HL-60 (cell line): ENCODE results near the gene PDE6H.
A peak's percentile ranks its signal among the peaks of the same experiment; 100 is the strongest.

Experiments used
- DNase-seq, 2 experiments: peaks; one replicate each; pipeline ENCODE4 v3.0.0-alpha.2; 2010 to 2020; ENCODE audit warnings: low read depth in 1 of 2, low spot score in 1 of 2
- H3K27ac ChIP-seq: fragments of 250-450 bp; sonication (Bioruptor Pico); replicated peaks from 2 replicates; pipeline ENCODE4 v1.5.1; 2020; ENCODE audit warnings: mild to moderate bottlenecking, moderate library complexity
- H3K27me3 ChIP-seq: fragments of 250-450 bp; sonication (Bioruptor Pico); 2 replicates; pipeline ENCODE4 v1.5.1; 2021; ENCODE audit warnings: mild to moderate bottlenecking, moderate library complexity; ENCODE audit not compliant: insufficient read depth, poor library complexity, severe bottlenecking
- H3K4me3 ChIP-seq: replicated peaks from 2 replicates; pipeline ENCODE4 v1.5.1; 2011; ENCODE audit warnings: mild to moderate bottlenecking, control low read depth, low read length; ENCODE audit not compliant: insufficient read depth
- GABPA ChIP-seq: IDR thresholded peaks from 2 replicates; pipeline ENCODE4 v1.6.1; 2012; ENCODE audit warnings: low read depth
- POLR2AphosphoS5 ChIP-seq: IDR thresholded peaks from 2 replicates; pipeline ENCODE4 v1.6.1; 2012; ENCODE audit warnings: low read depth
- SPI1 ChIP-seq: IDR thresholded peaks from 2 replicates; pipeline ENCODE4 v1.6.1; 2012; ENCODE audit warnings: low read depth, mild to moderate bottlenecking, borderline replicate concordance
- TF ChIP-seq, protein P1 (sequence below): IDR thresholded peaks from 2 replicates; pipeline ENCODE4 v1.6.1; 2012; ENCODE audit warnings: low read depth; ENCODE audit not compliant: insufficient replicate concordance
- TF ChIP-seq, protein P2 (sequence below): IDR thresholded peaks from one replicate; pipeline ENCODE4 v1.5.1; 2011; ENCODE audit warnings: low read length, control low read depth, inconsistent platforms; ENCODE audit not compliant: insufficient read depth

PDE6H gene

DNA sequence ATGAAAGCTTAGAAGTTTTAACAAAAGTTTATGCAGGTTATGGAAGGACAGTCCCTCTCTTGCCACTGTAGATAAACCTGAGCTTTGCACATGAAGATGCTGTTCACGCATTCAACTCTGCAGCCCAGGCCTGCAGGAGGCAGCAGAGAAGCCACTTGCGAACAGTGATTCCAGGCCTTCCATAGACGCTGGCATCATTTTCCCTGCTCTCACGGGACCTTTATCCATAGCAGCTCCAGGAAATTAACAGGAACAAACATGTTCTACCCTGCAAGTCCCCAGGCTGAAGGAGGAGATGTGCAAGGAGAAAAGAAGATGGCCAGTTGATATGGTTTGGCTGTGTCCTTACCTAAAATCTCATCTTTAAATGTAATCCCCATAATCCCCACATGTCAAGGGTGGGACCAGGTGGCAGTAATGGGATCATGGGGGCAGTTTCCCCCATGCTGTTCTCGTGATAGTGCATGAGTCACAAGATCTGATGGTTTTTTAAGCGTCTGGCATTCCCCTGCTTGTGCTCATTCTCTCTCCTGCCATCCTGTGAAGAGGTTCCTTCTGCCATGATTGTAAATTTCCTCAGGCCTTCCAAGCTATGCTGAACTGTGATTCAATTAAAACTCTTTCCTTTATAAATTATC is 36.5 kb upstream of the PDE6H start:
- H3K4me3 ChIP-seq: no peak overlapping the region
- no peaks in the 10 kb centered on the region for H3K27me3 ChIP-seq
- no peak overlapping the region for H3K27ac ChIP-seq
- no peak for TF ChIP-seq GABPA
- TF ChIP-seq SPI1: no peak
- no peak for TF ChIP-seq POLR2AphosphoS5
- TF ChIP-seq, protein P1, sequence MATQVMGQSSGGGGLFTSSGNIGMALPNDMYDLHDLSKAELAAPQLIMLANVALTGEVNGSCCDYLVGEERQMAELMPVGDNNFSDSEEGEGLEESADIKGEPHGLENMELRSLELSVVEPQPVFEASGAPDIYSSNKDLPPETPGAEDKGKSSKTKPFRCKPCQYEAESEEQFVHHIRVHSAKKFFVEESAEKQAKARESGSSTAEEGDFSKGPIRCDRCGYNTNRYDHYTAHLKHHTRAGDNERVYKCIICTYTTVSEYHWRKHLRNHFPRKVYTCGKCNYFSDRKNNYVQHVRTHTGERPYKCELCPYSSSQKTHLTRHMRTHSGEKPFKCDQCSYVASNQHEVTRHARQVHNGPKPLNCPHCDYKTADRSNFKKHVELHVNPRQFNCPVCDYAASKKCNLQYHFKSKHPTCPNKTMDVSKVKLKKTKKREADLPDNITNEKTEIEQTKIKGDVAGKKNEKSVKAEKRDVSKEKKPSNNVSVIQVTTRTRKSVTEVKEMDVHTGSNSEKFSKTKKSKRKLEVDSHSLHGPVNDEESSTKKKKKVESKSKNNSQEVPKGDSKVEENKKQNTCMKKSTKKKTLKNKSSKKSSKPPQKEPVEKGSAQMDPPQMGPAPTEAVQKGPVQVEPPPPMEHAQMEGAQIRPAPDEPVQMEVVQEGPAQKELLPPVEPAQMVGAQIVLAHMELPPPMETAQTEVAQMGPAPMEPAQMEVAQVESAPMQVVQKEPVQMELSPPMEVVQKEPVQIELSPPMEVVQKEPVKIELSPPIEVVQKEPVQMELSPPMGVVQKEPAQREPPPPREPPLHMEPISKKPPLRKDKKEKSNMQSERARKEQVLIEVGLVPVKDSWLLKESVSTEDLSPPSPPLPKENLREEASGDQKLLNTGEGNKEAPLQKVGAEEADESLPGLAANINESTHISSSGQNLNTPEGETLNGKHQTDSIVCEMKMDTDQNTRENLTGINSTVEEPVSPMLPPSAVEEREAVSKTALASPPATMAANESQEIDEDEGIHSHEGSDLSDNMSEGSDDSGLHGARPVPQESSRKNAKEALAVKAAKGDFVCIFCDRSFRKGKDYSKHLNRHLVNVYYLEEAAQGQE: no peak
- TF ChIP-seq, protein P2, sequence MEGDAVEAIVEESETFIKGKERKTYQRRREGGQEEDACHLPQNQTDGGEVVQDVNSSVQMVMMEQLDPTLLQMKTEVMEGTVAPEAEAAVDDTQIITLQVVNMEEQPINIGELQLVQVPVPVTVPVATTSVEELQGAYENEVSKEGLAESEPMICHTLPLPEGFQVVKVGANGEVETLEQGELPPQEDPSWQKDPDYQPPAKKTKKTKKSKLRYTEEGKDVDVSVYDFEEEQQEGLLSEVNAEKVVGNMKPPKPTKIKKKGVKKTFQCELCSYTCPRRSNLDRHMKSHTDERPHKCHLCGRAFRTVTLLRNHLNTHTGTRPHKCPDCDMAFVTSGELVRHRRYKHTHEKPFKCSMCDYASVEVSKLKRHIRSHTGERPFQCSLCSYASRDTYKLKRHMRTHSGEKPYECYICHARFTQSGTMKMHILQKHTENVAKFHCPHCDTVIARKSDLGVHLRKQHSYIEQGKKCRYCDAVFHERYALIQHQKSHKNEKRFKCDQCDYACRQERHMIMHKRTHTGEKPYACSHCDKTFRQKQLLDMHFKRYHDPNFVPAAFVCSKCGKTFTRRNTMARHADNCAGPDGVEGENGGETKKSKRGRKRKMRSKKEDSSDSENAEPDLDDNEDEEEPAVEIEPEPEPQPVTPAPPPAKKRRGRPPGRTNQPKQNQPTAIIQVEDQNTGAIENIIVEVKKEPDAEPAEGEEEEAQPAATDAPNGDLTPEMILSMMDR: no peak
- no peak for DNase-seq

DNA sequence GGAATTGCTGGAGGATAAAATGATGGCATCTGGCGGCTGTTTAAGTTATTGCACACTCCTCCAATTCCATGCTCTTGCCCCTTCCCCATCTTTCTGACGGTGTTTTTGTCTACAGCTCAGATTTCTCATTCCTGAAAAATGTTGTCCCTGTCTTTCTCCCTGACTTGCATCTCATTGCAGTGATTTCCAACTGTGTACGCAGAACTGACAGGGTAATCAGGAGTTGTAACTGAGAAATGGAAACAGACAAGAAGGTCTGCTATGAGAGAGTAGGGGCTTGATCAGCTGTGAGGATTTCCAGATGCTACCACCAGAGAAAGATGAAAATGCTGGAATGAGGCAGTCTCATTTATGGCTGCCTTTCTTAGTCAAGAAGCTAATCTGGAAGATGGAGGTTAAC is 35.8 kb upstream of the PDE6H start:
- DNase-seq: no peak
- H3K4me3 ChIP-seq: no peak overlapping the region
- H3K27me3 ChIP-seq: no peaks in the 10 kb centered on the region
- H3K27ac ChIP-seq: no peak overlapping the region
- TF ChIP-seq, protein P1: no peak
- TF ChIP-seq POLR2AphosphoS5 (no peak), SPI1 (no peak), GABPA (no peak)
- TF ChIP-seq, protein P2: no peak

DNA sequence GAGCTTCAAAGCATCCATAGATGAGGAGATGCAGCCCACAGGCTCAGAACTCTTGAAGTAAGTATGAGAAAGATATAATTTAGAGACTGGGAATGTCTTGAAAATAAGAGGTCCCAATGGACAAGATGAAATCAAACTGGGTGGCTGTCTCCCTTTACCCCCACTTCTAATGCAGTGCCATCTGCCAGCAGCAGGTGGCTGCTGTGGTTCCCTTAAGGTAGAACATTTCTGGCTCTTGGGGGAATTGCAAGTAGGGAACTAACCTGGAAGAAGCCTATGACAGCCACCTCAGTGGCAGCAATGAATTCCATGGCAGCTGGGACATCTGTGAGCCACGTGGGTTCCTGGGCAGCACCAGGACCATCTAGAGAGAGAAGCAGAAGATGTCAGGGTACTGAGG is 35.2 kb upstream of the PDE6H start:
- no peaks in the 10 kb centered on the region for H3K27me3 ChIP-seq
- peak in 1 of 2 experiments; percentile 49 for DNase-seq
- TF ChIP-seq SPI1 (peak; percentile 9; the same call in 1 of the 2 replicates), GABPA (no peak)
- TF ChIP-seq, protein P2: peak; percentile 29
- no peak overlapping the region for H3K4me3 ChIP-seq
- H3K27ac ChIP-seq: no peak overlapping the region

DNA sequence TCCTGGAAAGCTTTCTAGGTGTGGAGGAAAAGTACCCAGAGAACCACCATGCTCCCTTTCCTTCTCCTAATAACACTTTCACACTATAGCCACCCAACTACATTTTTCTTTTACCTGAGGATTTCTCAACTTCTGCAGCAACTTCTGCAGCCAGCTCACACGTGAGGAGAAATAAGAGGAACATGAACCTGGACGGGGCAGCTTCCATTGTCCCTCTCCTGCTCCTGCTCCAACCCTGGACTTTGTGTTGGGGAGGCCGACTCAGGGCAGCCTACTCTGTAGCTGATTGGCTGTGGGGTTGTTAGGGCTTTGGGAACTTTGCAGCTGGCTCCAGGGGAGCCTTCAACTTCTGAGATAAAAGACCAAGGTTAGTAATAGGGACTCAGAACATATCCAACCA is 34.5 kb upstream of the PDE6H start, which contains the start of gene ERP27:
ERP27 (minus strand) TSS at position 237 of the 400 bp plus-strand sequence; CDS start at position 208, 29 bp downstream.
- peak in 1 of 2 experiments; percentile 34 for DNase-seq
- H3K27ac ChIP-seq: no peak within 1 kb of the TSS
- H3K4me3 ChIP-seq: no peak within 1 kb of the TSS
- TF ChIP-seq GABPA: no peak
- TF ChIP-seq SPI1: no peak
- TF ChIP-seq, protein P1: no peak
- TF ChIP-seq POLR2AphosphoS5: no peak
- TF ChIP-seq, protein P2: no peak
- no peaks in the 10 kb centered on the region for H3K27me3 ChIP-seq
